GM12865 (cell line): ENCODE data around the gene PID1.

Source experiments
- DNase-seq: peaks from one replicate; pipeline ENCODE4 v3.0.0; 2010; ENCODE audit warnings: low read depth
- H3K4me3 ChIP-seq: 2 replicates; pipeline ENCODE4 v1.5.1; 2011; ENCODE audit warnings: mild to moderate bottlenecking, low read depth, low read length, control low read depth
- TF ChIP-seq, protein P1 (sequence below): IDR thresholded peaks from 2 replicates; pipeline ENCODE4 v1.5.1; 2011; ENCODE audit warnings: low read length, control low read depth, low read depth, inconsistent platforms; ENCODE audit not compliant: insufficient read depth; ENCODE audit errors: missing control alignments

Gene PID1

GRCh38 chr2:229300371-229300770 lies 29.3 kb upstream of the PID1 start:
- H3K4me3 ChIP-seq: no peak overlapping the region
- TF ChIP-seq, protein P1, sequence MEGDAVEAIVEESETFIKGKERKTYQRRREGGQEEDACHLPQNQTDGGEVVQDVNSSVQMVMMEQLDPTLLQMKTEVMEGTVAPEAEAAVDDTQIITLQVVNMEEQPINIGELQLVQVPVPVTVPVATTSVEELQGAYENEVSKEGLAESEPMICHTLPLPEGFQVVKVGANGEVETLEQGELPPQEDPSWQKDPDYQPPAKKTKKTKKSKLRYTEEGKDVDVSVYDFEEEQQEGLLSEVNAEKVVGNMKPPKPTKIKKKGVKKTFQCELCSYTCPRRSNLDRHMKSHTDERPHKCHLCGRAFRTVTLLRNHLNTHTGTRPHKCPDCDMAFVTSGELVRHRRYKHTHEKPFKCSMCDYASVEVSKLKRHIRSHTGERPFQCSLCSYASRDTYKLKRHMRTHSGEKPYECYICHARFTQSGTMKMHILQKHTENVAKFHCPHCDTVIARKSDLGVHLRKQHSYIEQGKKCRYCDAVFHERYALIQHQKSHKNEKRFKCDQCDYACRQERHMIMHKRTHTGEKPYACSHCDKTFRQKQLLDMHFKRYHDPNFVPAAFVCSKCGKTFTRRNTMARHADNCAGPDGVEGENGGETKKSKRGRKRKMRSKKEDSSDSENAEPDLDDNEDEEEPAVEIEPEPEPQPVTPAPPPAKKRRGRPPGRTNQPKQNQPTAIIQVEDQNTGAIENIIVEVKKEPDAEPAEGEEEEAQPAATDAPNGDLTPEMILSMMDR: no peak
- DNase-seq: no peak

GRCh38 chr2:229297247-229297646 lies 26.2 kb upstream of the PID1 start:
- H3K4me3 ChIP-seq: no peak overlapping the region
- TF ChIP-seq, protein P1: no peak
- peak; percentile 5 for DNase-seq

GRCh38 chr2:229296536-229296935 lies 25.4 kb upstream of the PID1 start:
- no peak for DNase-seq
- no peak overlapping the region for H3K4me3 ChIP-seq
- TF ChIP-seq, protein P1: no peak

GRCh38 chr2:229296016-229296415 lies 24.9 kb upstream of the PID1 start:
- H3K4me3 ChIP-seq: no peak overlapping the region
- TF ChIP-seq, protein P1: no peak

GRCh38 chr2:229287823-229288222 lies 16.7 kb upstream of the PID1 start:
- no peak overlapping the region for H3K4me3 ChIP-seq
- TF ChIP-seq, protein P1: no peak
- DNase-seq: no peak

More at GRCh38 chr2:229296016-229296415, 24.9 kb upstream of the PID1 start:
- no peak for DNase-seq

- TF ChIP-seq, protein P1: no peak
- no peak overlapping the region for H3K4me3 ChIP-seq
- DNase-seq: no peak
Measured at GRCh38 chr2:229282758-229283546, 11.9 kb upstream of the PID1 start.

GRCh38 chr2:229279516-229279915 lies 8.4 kb upstream of the PID1 start:
- no peak overlapping the region for H3K4me3 ChIP-seq
- TF ChIP-seq, protein P1: no peak
- DNase-seq: no peak
